ENCODE data around the gene ZBTB38.

DNA sequence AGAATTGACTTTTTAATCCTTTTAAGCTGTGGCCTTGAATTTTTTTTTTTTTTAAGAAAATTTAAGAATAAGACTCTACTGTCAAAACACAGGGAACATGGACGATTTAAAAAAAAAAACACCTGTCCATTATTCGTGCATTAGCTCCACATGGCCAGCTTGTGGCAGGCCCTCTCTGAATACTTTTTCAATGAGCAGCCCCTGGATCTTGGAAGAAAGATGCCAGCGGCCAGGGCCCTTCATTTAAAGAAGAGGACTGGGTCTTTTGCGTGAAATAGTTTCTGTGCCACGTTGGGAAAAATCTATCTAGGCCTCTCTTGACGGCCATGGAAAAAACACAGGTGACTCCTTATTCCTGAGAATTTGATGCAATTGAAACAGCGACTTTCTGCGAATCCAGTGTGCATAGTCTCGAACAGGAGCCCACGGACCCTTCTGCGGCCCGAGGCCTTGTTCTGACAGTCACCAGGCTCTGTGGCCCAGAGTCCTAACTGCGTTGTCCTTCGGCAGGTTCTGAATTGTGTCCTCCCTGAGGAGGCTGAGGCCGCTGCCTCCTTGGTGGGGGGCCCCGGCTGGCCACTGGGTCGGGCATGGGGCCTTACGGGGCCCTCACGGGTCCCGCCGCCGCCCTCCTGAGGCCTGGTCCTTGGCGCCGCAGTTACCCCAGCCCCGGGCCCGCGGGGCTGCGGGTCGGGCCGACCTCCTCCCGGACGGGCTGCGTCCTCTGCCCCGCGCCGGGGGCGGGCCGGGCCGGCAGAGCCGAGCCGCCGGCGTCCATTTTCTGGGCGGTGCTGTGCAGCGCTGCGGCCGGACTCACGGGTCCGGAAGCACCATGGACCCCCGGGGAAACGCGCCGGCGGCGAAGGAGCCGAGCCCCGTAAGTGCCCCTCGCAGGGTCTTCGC lies 33.5 kb downstream of the ZBTB38 start:
- TF ChIP-seq POLR2AphosphoS5 (IDR thresholded peaks at IDR 0.05; ENCODE audit: insufficient read depth, low read depth, low read length), result peak; percentile 70
- TF ChIP-seq, protein P1, sequence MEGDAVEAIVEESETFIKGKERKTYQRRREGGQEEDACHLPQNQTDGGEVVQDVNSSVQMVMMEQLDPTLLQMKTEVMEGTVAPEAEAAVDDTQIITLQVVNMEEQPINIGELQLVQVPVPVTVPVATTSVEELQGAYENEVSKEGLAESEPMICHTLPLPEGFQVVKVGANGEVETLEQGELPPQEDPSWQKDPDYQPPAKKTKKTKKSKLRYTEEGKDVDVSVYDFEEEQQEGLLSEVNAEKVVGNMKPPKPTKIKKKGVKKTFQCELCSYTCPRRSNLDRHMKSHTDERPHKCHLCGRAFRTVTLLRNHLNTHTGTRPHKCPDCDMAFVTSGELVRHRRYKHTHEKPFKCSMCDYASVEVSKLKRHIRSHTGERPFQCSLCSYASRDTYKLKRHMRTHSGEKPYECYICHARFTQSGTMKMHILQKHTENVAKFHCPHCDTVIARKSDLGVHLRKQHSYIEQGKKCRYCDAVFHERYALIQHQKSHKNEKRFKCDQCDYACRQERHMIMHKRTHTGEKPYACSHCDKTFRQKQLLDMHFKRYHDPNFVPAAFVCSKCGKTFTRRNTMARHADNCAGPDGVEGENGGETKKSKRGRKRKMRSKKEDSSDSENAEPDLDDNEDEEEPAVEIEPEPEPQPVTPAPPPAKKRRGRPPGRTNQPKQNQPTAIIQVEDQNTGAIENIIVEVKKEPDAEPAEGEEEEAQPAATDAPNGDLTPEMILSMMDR (IDR thresholded peaks at IDR 0.05; ENCODE audit: extremely low read depth in 1 of 2, insufficient read depth in 1 of 2, low read depth in 1 of 2, low read length in 2 of 2), result no peak
- TF ChIP-seq EZH2 (IDR thresholded peaks at IDR 0.05; ENCODE audit: borderline replicate concordance, low read depth, low read length, severe bottlenecking), result no peak
- TF ChIP-seq MYC (IDR thresholded peaks at IDR 0.05; ENCODE audit: low read depth, low read length), result no peak
- no peak for TF ChIP-seq JUN (IDR thresholded peaks at IDR 0.05; ENCODE audit: borderline replicate concordance, insufficient read depth, insufficient read length, low read depth)
- TF ChIP-seq, protein P2, sequence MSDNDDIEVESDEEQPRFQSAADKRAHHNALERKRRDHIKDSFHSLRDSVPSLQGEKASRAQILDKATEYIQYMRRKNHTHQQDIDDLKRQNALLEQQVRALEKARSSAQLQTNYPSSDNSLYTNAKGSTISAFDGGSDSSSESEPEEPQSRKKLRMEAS (IDR thresholded peaks at IDR 0.05; ENCODE audit: insufficient read depth, insufficient read length), result no peak
- TF ChIP-seq POLR2A (IDR thresholded peaks at IDR 0.05; ENCODE audit: low read depth, low read length), result no peak
- TF ChIP-seq GATA2 (IDR thresholded peaks at IDR 0.05; ENCODE audit: insufficient read depth, insufficient read length, low read depth, low read length), result no peak
- no peak for TF ChIP-seq FOS (IDR thresholded peaks at IDR 0.05; ENCODE audit: borderline replicate concordance, insufficient read depth, low read length)

Measured in endothelial cell of umbilical vein (primary cell).